Subcutaneous abdominal adipose tissue (tissue), 5 donors: ENCODE measurements around the gene SLC25A40.
"Not testable (repeated sequence)": the region's sequence is repeated elsewhere in the genome, so short reads cannot be mapped to it uniquely, and the experiment has no call there.

ENCODE experiments used
- H3K27ac ChIP-seq: one replicate; pipeline ENCODE4 v1.7.0; 2013; ENCODE audit warnings: low read depth, mild to moderate bottlenecking, inconsistent platforms, low read length, moderate library complexity
- H3K27me3 ChIP-seq, 5 donors: one replicate each; pipeline ENCODE4 v1.7.0; 2013; ENCODE audit warnings: low read length in 5 of 5, inconsistent platforms in 1 of 5; ENCODE audit not compliant: control insufficient read depth in 5 of 5, insufficient read depth in 4 of 5
- H3K36me3 ChIP-seq, 5 donors: one replicate each; pipeline ENCODE4 v1.7.0; 2013; ENCODE audit warnings: low read length in 5 of 5; ENCODE audit not compliant: control insufficient read depth in 5 of 5, insufficient read depth in 5 of 5
- H3K4me1 ChIP-seq, 5 donors: one replicate each; pipeline ENCODE4 v1.7.0; 2013; ENCODE audit warnings: low read length in 5 of 5, mild to moderate bottlenecking in 3 of 5, moderate library complexity in 1 of 5; ENCODE audit not compliant: control insufficient read depth in 5 of 5, insufficient read depth in 5 of 5
- H3K4me3 ChIP-seq, 5 donors: one replicate each; pipeline ENCODE4 v1.7.0; 2013; ENCODE audit warnings: low read length in 5 of 5, low read depth in 1 of 5
- H3K9ac ChIP-seq, 5 donors: one replicate each; pipeline ENCODE4 v1.7.0; 2013; ENCODE audit warnings: low read length in 5 of 5, mild to moderate bottlenecking in 4 of 5, moderate library complexity in 3 of 5
- H3K9me3 ChIP-seq, 5 donors: one replicate each; pipeline ENCODE4 v1.7.0; 2013; ENCODE audit warnings: low read length in 5 of 5; ENCODE audit not compliant: control insufficient read depth in 5 of 5
- donor health status: healthy.
- donor health status: healthy.
- donor health status: healthy.
- donor health status: healthy.
- donor health status: healthy.

SLC25A40 gene

DNA sequence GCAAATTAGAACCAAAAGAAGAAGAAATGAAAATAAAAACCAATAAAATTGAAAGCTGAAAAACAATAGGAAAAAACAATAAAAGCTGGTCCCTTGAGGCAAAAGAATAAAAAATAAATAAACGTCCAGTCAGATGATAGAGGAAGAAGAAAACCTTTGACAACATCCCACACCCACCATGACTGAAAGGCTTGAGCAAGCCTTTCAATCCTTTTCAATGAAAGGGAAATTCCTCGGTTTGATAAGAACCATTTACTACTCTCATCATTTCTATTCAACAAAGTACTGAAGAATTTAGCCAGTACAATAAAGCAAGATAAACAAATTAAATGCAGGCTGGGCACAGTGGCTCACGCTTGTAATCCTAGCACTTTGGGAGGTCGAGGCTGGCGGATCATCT lies 3.8 kb downstream of the SLC25A40 start:
- Histone ChIP-seq H3K27me3 (no peaks in the 10 kb centered on the region), H3K36me3 (peaks cover 0 to 9% (median 4%) of the 10 kb centered on the region in 5 donors), H3K9me3 (peaks cover 0 to 16% (median 4%) of the 10 kb centered on the region in 5 donors), H3K27ac (no peak overlapping the region), H3K4me1 (peaks cover 0 to 26% (median 18%) of the 10 kb centered on the region in 5 donors), H3K4me3 (no peak overlapping the region), H3K9ac (no peak overlapping the region)

DNA sequence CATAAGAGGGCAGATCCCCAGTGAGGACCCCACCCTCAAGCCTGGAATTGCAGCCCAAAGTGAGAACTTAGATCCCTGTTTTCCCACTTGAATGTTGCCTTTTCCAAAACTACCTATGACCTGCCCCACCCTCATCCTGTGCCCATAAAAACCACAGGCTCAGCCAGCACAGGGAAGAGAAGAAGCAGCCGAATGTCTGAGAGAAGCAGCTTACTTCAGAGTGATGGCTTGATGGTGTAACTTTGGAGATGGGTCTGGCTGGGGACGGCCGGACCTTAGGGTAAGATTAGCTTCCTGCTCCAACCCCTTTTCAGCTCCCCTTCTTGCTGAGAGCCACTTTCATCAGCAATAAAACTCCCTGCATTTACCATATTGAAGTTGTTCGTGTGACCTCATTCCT lies 5.7 kb downstream of the SLC25A40 start:
- Histone ChIP-seq H3K9ac (no peak overlapping the region), H3K4me1 (peaks cover 0 to 14% (median 12%) of the 10 kb centered on the region in 5 donors), H3K27ac (no peak overlapping the region), H3K36me3 (peaks cover 0 to 10% (median 6%) of the 10 kb centered on the region in 5 donors), H3K4me3 (no peak overlapping the region), H3K9me3 (peaks cover 0 to 24% (median 16%) of the 10 kb centered on the region in 5 donors), H3K27me3 (no peaks in the 10 kb centered on the region)

DNA sequence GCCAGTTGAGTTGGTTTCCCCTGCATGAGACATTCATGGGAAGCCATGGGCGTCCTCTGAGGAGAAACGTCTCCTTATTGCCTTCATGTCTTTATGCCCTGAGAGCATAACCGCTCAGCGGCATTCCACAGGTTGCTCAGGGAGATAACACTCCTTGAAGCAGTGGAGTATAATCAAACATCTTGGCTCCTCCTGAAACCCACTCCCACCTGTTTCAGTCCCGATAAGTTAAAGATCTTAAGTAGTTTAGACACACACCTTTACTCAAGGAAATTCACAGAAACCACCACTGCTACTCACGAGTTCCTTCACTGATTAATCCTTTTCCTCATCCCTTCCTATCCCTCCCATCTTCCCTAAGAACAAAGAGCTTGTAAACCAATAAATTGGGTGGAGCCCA lies 9.6 kb downstream of the SLC25A40 start:
- not testable (repeated sequence) for H3K4me1 ChIP-seq, H3K27ac ChIP-seq, H3K27me3 ChIP-seq, H3K4me3 ChIP-seq, H3K9ac ChIP-seq, H3K36me3 ChIP-seq
- H3K9me3 ChIP-seq, result peaks cover 0 to 24% (median 16%) of the 10 kb centered on the region in 5 donors

DNA sequence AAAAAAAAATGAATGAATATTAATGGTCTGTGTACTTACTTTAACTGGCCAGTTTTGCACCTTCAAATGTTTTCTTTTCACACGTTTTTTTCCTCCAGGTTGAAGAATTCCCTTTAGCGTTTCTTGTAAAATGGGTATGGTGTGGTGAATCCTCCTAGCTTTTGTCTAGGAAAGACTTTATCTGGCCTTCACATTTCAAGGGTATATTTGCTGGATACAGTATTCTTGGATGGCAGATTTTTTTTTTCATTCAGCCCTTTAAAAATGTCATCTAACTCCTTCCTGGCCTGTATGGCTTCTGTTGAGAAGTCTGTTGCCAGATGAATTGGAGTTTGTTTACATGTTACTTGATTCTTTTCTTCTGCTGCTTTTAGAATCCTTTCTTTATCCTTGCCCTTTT lies 10.1 kb downstream of the SLC25A40 start:
- peaks cover 0 to 22% (median 15%) of the 10 kb centered on the region in 5 donors for H3K9me3 ChIP-seq

DNA sequence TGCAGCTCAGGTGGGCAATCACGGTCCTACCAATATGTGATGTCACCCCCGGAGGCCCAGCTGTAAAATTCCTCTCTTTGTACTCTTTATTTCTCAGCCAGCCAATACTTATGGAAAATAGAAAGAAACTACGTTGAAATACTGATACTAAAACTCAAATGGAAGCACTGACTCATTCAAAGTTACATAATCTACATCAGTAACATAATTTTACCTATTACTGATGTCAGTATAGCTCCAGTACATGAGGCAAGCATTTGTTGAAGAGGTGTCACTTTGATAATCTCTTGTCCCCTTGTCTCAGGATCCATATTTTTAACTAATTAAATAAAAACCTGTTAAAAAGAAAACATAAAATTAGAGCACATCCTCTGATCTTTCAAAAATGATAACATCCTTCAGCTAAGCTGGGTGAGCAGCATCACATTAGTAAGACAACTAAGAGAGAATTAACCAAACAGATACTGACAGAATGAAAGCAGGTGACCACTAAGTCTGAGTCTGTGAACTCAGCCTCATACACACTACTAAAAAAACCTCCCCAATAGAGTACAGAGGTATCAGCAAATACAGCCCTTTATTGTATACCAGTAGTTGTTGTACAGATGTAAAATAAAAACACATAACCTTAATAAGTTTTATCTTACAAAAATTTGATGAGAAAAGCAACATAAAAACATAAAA lies 17.6 kb downstream of the SLC25A40 start:
- H3K4me1 ChIP-seq, result no peaks in the 10 kb centered on the region
- H3K4me3 ChIP-seq, result no peak overlapping the region
- H3K36me3 ChIP-seq, result peaks cover 8 to 21% (median 13%) of the 10 kb centered on the region in 5 donors
- H3K27ac ChIP-seq, result no peak overlapping the region
- no peaks in the 10 kb centered on the region for H3K27me3 ChIP-seq
- no peak overlapping the region for H3K9ac ChIP-seq
- H3K9me3 ChIP-seq, result no peaks in the 10 kb centered on the region

More for the DNA sequence above, 10.1 kb downstream of the SLC25A40 start:
- Histone ChIP-seq H3K27ac (no peak overlapping the region), H3K36me3 (peaks cover 0 to 7% (median 4%) of the 10 kb centered on the region in 5 donors), H3K4me1 (no peaks in the 10 kb centered on the region), H3K9ac (no peak overlapping the region), H3K27me3 (no peaks in the 10 kb centered on the region), H3K4me3 (no peak overlapping the region)

DNA sequence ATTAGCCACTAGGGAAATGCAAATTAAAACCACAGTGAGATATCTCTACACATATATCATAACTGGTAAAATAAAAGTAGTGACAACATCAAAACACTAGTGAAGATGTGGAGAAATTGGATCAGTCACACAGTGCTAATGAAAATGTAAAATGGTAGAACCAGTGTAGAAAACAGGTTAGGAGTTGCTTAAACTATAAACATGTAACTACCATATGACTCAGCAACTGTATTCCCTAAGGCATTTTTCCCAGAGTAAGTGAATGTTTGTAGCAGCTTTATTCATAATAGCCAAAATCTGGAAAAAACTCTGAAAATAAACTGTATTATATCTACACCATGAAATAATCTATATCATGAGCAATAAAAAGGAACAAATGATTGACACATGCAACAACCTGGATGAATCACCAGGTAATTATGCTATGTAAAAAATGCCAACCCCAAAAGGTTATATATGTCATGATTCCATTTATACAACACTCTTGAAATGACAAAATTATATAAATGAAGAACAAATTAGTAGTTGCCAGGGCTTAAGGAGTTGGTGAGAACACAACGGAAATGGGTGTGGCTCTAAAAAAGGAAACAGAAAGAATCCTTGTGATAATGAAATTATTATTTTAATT lies 22.8 kb downstream of the SLC25A40 start:
- no peak overlapping the region for H3K9ac ChIP-seq
- H3K4me1 ChIP-seq, result no peaks in the 10 kb centered on the region
- H3K4me3 ChIP-seq, result no peak overlapping the region
- no peaks in the 10 kb centered on the region for H3K27me3 ChIP-seq
- no peak overlapping the region for H3K27ac ChIP-seq
- H3K9me3 ChIP-seq, result peaks cover 0 to 2% (median 0%) of the 10 kb centered on the region in 5 donors
- peaks cover 11 to 31% (median 18%) of the 10 kb centered on the region in 5 donors for H3K36me3 ChIP-seq

DNA sequence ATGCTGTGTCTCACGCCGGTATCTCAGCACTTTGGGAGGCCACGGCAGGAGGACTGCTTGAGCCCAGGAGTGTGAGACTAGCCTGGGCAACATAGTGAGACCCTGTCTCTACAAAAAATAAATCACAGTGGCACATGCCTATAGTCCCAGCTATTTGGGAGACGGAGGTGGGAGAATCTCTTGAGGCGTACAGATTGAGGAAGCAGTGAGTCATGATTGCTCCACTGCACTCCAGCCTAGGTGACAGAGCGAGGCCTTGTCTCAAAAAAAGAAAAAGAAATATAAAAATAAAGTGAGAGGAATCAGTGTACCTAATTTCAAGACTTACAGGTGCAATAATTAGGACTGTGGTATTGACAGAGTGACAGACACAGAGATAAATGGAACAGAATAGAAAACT lies 23.9 kb downstream of the SLC25A40 start:
- H3K9ac ChIP-seq, result no peak overlapping the region
- no peaks in the 10 kb centered on the region for H3K4me1 ChIP-seq
- H3K27ac ChIP-seq, result no peak overlapping the region
- H3K4me3 ChIP-seq, result no peak overlapping the region
- peaks cover 0 to 2% (median 0%) of the 10 kb centered on the region in 5 donors for H3K9me3 ChIP-seq
- H3K36me3 ChIP-seq, result peaks cover 5 to 29% (median 11%) of the 10 kb centered on the region in 5 donors
- no peaks in the 10 kb centered on the region for H3K27me3 ChIP-seq

DNA sequence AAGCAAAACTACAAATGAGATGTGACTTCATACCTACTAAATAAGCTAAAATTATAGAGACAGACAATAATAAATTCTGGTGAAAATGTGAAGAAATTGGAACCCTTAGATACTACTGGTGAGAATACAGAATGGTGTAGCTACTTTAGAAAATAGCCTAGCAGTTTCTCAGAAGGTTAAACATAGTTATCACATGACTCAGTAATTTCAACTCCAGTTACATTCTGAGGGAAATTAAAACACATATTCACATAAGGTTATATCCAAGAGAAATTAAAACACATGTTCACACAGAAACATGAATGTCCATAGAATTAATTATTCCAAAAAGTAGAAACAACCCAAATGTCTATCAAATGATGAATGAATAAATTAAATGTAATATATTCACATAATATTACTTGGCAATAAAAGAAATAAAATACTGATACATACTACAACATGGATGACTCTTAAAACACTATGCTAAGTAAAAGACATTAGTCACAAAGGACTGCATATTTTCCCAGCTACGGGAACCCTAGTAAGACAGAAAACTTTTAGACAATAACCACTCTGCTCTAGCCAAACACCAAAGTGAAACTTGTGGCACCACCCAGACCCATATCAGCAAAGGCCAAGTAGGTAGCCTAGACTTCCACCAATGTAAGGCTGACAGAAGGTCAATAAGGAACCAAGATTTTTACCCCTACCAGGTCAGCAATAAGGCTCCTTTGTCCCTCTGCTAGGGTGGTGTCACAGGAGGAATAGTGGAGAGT lies 25.1 kb downstream of the SLC25A40 start:
- peaks cover 6 to 24% (median 16%) of the 10 kb centered on the region in 5 donors for H3K36me3 ChIP-seq
- H3K27ac ChIP-seq, result no peak overlapping the region
- no peak overlapping the region for H3K9ac ChIP-seq
- peaks cover 0 to 2% (median 0%) of the 10 kb centered on the region in 5 donors for H3K9me3 ChIP-seq
- no peaks in the 10 kb centered on the region for H3K4me1 ChIP-seq
- no peak overlapping the region for H3K4me3 ChIP-seq
- H3K27me3 ChIP-seq, result no peaks in the 10 kb centered on the region

DNA sequence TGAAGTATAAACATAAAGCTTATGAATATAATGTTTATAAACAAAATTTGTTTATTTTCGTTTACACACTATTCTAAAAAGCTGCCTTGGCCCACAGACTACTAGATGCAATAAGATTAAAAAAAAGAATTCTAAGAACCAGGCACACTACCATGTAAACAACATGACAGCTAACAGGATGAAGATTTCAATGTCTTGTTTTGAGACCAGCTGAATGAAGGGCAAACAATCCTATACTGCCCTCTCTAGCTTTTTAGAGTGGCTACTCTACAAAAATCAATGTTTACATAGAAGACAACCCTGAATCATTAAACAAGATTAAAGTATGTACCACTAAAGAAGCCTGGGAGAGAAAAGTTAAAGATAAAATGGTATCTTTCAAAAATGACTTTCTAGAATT lies 38.6 kb downstream of the SLC25A40 start:
- Histone ChIP-seq H3K27ac (no peak overlapping the region), H3K27me3 (no peaks in the 10 kb centered on the region), H3K4me3 (no peak overlapping the region), H3K4me1 (no peaks in the 10 kb centered on the region), H3K9ac (no peak overlapping the region), H3K36me3 (peaks cover 0 to 19% (median 4%) of the 10 kb centered on the region in 5 donors), H3K9me3 (no peaks in the 10 kb centered on the region)

DNA sequence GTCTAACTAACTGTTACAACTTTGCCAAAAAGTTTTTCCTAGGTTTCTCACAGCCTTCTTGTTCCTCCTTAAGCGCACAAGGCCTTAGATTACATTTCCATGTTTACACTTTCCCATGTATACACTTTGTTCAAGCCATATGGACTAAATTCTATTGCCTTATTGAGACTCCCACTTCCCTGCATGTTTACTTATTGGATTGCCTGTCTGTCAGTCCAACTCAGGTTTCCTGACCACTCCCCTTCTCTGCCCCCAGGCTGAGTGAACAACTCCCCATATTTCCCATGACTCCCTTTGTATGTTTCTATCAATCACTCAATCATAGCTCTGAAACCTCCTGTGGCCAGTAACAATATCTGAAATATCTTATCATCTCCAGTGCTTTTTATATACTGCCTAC lies 43.0 kb downstream of the SLC25A40 start:
- no peak overlapping the region for H3K27ac ChIP-seq
- no peaks in the 10 kb centered on the region for H3K27me3 ChIP-seq
- no peaks in the 10 kb centered on the region for H3K4me1 ChIP-seq
- peaks cover 0 to 3% (median 0%) of the 10 kb centered on the region in 5 donors for H3K9me3 ChIP-seq
- peaks cover 2 to 8% (median 4%) of the 10 kb centered on the region in 5 donors for H3K36me3 ChIP-seq
- no peak overlapping the region for H3K4me3 ChIP-seq
- no peak overlapping the region for H3K9ac ChIP-seq
